Spleen (tissue), 3 donors: ENCODE results near the gene MRPL23.

Experiments used
- POLR2A ChIP-seq, 3 donors: fragments of 450-650 bp; IDR thresholded peaks; one replicate each; pipeline ENCODE4 v1.5.1; 2017; ENCODE audit warnings: antibody characterized with exemption in 3 of 3, mild to moderate bottlenecking in 1 of 3
- POLR2AphosphoS5 ChIP-seq, 3 donors: sonication (generic); formaldehyde crosslinking; IDR thresholded peaks; one replicate each; pipeline ENCODE4 v1.5.1; 2017; ENCODE audit warnings: antibody characterized with exemption in 3 of 3

- TF ChIP-seq POLR2AphosphoS5 (IDR thresholded peaks at IDR 0.05) (no peak), POLR2A (IDR thresholded peaks at IDR 0.05) (no peak)
Observed at GRCh38 chr11:1899090-1899489, 48.0 kb upstream of the MRPL23 start.
